Measurements from ENCODE around the gene PINLYP.

Gene PINLYP

DNA sequence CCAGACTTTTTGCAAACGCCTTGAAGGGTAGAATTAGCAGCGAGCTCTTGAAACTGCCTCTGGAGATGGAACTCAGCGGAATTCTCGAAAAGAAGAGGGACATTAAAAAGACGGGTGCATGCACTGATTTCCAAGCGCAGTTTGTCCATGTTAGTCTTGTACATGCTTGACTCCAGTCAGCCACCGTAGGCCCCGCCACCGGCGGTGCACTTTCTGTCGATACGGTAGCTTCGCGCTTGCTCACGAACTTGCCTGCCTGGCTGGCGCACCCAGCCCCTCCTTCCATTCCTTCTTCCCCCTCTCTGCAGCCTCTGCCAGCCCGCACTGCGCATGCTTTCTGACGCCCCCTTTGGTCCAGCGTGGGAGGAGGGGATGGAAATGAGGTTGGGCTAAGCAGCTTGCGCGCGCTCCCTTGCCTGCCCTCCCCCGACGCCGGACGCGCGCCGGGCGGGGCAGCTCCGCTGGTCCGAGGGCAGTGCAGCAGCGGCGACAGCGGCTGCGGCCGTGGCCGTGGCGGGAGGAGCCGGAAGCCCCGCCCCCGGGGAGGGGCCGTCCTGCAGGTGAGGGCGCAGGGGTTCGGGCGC lies 42.5 kb upstream of the PINLYP start, which contains the start of gene ZNF575:
TSS of gene ZNF575 (plus strand) at position 227 of the 584 bp plus-strand sequence. CDS start 1,235 bp downstream, outside the sequence.
- peak; percentile 81 for DNase-seq (ENCODE audit: extremely low read depth, low read depth)
- TF ChIP-seq, protein P1, sequence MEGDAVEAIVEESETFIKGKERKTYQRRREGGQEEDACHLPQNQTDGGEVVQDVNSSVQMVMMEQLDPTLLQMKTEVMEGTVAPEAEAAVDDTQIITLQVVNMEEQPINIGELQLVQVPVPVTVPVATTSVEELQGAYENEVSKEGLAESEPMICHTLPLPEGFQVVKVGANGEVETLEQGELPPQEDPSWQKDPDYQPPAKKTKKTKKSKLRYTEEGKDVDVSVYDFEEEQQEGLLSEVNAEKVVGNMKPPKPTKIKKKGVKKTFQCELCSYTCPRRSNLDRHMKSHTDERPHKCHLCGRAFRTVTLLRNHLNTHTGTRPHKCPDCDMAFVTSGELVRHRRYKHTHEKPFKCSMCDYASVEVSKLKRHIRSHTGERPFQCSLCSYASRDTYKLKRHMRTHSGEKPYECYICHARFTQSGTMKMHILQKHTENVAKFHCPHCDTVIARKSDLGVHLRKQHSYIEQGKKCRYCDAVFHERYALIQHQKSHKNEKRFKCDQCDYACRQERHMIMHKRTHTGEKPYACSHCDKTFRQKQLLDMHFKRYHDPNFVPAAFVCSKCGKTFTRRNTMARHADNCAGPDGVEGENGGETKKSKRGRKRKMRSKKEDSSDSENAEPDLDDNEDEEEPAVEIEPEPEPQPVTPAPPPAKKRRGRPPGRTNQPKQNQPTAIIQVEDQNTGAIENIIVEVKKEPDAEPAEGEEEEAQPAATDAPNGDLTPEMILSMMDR (IDR thresholded peaks at IDR 0.05; ENCODE audit: low read depth, low read length, missing control alignments) = no peak
- H3K4me3 ChIP-seq (replicated peaks; ENCODE audit: low read depth, low read length) = peak within 1 kb of the TSS; percentile 48

DNA sequence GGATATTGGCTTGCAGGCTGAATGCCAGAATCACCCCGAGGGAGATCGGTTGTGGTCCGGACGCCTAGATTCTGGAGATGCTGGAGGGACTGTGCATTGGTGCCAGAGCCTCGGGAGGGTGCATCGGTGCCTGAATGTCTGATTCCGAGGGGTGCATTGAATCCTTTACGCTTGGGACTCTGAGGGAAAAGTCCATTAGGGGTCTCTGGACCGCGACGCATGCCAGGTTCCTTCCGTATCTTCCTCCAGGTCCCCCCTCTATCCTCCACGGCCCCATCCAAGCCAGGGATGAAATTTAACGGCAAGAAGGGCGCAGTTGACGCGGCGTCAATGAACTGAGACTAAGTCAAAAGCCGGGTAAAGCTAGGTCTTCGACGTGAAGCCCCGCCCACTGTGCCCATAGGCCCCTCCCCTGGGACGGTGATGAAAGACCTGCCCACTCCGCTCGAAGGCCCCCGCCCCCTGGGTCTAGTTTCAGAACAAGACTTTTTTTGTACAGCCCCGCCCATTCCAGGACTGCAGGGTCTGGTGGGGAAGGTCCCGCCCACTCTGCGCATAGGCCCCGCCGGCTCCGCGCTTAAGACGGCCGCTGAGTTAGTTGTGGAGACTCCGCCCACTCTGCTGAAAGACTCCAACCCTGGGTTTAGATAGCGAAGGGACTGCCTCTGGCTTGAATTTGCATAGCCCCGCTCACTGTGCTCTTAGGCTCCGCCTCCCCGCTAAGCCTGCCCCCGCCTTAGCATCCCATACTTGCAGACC lies 41.9 kb upstream of the PINLYP start:
- H3K4me3 ChIP-seq (replicated peaks; ENCODE audit: low read depth, low read length) = peak overlapping the region; percentile 48
- peak; percentile 98 for DNase-seq (ENCODE audit: extremely low read depth, low read depth)
- TF ChIP-seq, protein P1 (IDR thresholded peaks at IDR 0.05; ENCODE audit: low read depth, low read length, missing control alignments) = no peak

DNA sequence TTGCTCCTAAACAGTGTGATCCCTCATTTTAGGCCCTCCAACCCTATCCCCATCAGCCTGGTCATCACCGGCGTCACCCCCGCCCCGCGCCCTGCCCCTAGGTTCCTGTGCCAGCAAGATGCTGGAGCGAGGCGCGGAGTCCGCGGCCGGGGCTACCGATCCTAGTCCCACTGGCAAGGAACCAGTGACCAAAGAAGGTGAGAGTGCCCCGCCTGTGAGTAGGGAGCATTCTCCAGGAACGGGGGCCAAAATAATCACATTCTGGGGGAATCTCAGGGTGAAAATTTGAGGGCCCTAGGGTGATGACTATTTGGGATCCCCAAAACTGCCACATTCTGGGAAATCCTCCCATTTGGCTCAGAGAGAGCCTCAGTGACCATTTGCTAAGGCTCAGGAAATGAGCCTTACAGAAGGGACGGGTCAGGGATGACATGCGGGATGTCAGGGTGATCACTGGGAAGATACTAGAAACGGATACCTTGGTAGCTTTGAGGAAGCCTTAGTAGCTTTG lies 41.2 kb upstream of the PINLYP start:
- DNase-seq (ENCODE audit: extremely low read depth, low read depth) = no peak
- TF ChIP-seq, protein P1 (IDR thresholded peaks at IDR 0.05; ENCODE audit: low read depth, low read length, missing control alignments) = no peak
- H3K4me3 ChIP-seq (replicated peaks; ENCODE audit: low read depth, low read length) = peak overlapping the region; percentile 48

DNA sequence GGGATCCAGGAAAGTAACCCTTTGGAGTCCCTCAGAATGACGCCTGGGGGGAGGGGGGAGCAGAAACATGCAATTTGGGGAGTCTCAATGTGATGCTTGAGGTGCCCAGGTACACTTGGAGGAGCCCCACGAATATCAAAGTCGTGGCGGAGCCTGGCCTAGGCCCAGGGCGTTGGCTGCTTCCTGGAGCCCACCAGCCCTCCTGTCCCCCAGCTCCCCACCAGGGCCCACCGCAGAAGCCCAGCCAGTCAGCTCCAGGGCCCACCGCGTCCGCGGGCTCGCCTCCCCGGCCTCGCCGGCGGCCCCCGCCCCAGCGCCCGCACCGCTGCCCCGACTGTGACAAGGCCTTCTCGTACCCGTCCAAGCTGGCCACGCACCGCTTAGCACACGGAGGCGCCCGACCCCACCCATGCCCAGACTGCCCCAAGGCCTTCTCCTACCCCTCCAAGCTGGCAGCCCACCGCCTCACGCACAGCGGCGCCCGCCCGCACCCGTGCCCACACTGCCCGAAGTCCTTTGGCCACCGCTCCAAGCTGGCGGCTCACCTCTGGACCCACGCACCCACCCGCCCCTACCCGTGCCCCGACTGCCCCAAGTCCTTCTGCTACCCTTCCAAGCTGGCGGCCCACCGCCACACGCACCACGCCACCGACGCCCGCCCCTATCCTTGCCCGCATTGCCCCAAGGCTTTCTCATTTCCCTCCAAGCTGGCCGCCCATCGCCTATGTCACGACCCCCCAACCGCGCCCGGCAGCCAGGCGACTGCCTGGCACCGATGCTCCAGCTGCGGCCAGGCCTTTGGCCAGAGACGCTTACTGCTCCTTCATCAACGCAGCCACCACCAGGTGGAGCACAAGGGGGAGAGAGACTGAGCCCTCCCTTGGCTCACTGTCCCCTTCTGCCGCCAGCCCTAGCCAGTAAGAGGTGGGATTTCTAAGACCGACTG lies 40.5 kb upstream of the PINLYP start:
- H3K4me3 ChIP-seq (replicated peaks; ENCODE audit: low read depth, low read length) = no peak overlapping the region
- TF ChIP-seq, protein P1 (IDR thresholded peaks at IDR 0.05; ENCODE audit: low read depth, low read length, missing control alignments) = peak; percentile 62
- no peak for DNase-seq (ENCODE audit: extremely low read depth, low read depth)

DNA sequence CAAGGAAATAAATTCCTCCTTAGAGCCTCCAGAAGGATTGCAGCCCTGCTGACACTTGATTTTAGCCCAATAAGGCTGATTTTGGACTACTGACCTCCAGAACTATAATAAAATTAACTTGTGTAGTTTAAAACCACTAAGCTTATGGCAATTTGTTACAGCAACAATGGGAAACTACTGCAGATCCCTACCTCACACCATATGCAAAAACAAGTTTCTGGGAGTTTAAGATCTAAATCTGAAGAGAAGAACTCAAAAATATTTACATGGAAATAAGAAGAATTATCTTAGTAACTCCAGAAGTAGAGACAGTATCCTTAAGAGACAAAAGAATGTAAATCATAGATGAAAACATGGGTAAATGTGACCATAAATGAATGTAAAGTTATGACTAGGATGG lies 36.7 kb upstream of the PINLYP start:
- DNase-seq (ENCODE audit: extremely low read depth, low read depth) = no peak
- TF ChIP-seq, protein P1 (IDR thresholded peaks at IDR 0.05; ENCODE audit: low read depth, low read length, missing control alignments) = no peak
- H3K4me3 ChIP-seq (replicated peaks; ENCODE audit: low read depth, low read length) = no peak overlapping the region

DNA sequence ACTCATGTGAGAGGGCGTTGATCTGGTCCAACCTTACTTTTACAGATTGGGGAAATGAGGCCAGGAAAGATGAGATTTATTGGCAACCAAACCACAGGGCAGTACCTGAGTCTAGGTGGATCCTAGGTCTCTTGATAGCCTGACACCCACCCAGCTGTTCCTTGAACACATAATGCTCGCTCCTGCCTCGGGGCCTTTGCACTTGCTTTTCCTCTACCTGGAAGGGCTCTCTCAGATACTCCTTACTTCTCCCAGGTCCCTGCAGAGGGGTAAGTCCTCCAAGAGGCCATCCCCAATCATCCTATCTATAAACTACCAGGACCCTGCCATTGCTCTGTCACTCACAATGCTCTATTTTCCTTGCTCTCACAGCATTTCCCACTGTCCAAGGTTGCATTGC lies 35.2 kb upstream of the PINLYP start:
- no peak overlapping the region for H3K4me3 ChIP-seq (replicated peaks; ENCODE audit: low read depth, low read length)
- no peak for DNase-seq (ENCODE audit: extremely low read depth, low read depth)
- TF ChIP-seq, protein P1 (IDR thresholded peaks at IDR 0.05; ENCODE audit: low read depth, low read length, missing control alignments) = no peak
